ENCODE measurements around the gene GPR85.
"Not testable (repeated sequence)": the region's sequence is repeated elsewhere in the genome, so short reads cannot be mapped to it uniquely, and the experiment has no call there.

GRCh38 chr7:113049221-113049620 lies 37.4 kb downstream of the GPR85 start:
- TF ChIP-seq CTCF (conservative IDR thresholded peaks at IDR 0.05); EZH2 (IDR thresholded peaks at IDR 0.05; ENCODE audit: low read depth): not testable (repeated sequence)

Data from PC-9 (cell line).